H1 (cell line): ENCODE results near the gene RND3. TPM values are rescaled to one million over a fixed set of nuclear protein-coding genes. Genes with fewer than 3 reads are reported as not detected.

Experiments
- CTCF ChIA-PET: fragments of 300-600 bp; sonication (Branson Sonifier 250); formaldehyde crosslinking; loops from one replicate; lab custom pipeline; 2021; ENCODE audit not compliant: partially characterized antibody; lab: Charles Lee
- POLR2A ChIA-PET: fragments of 300-600 bp; sonication (Branson Sonifier 250); formaldehyde crosslinking; loops from one replicate; lab custom pipeline; 2021; ENCODE audit warnings: inconsistent platforms; ENCODE audit not compliant: partially characterized antibody; lab: Charles Lee
- DNase-seq, 2 experiments: peaks; one replicate each; pipeline versions ENCODE4 v3.0.0 to v3.0.0-alpha.2; 2010 to 2022; ENCODE audit warnings: low spot score in 2 of 2, low read depth in 1 of 2, mixed read lengths in 1 of 2
- FAIRE-seq: peaks from 2 replicates; lab custom pipeline; 2011; peaks lifted over from hg19 to GRCh38; lab: Jason Lieb, UNC
- H2AFZ ChIP-seq: 2 replicates; pipeline ENCODE4 v1.8.1; 2012; ENCODE audit warnings: low read length, inconsistent platforms
- H2AK5ac ChIP-seq: 2 replicates; pipeline ENCODE4 v1.6.1; 2013; ENCODE audit warnings: low read depth, low read length
- H2BK120ac ChIP-seq: replicated peaks from 2 replicates; pipeline ENCODE3; 2013; ENCODE audit warnings: low read depth, low read length, inconsistent platforms
- H2BK12ac ChIP-seq: 2 replicates; pipeline ENCODE4 v1.6.1; 2013; ENCODE audit warnings: low read depth, low read length
- H2BK15ac ChIP-seq: 2 replicates; pipeline ENCODE4 v1.6.1; 2013; ENCODE audit warnings: low read length
- H2BK20ac ChIP-seq: 2 replicates; pipeline ENCODE4 v1.6.1; 2013; ENCODE audit warnings: low read length
- H2BK5ac ChIP-seq: 2 replicates; pipeline ENCODE4 v1.6.1; 2013; ENCODE audit warnings: low read depth, low read length
- H3K14ac ChIP-seq: 2 replicates; pipeline ENCODE4 v1.6.1; 2013; ENCODE audit warnings: inconsistent platforms; ENCODE audit not compliant: insufficient read length
- H3K18ac ChIP-seq: 2 replicates; pipeline ENCODE4 v1.6.1; 2013; ENCODE audit warnings: low read length; ENCODE audit errors: extremely low read depth
- H3K23ac ChIP-seq: 2 replicates; pipeline ENCODE4 v1.6.1; 2013; ENCODE audit warnings: inconsistent platforms; ENCODE audit not compliant: insufficient read length
- H3K23me2 ChIP-seq: 2 replicates; pipeline ENCODE4 v1.6.1; 2013; ENCODE audit warnings: low read depth, low read length
- H3K27ac ChIP-seq: 2 replicates; pipeline ENCODE4 v1.6.1; 2011; ENCODE audit warnings: low read depth, low read length, inconsistent platforms
- H3K27me3 ChIP-seq, 4 experiments: replicated peaks in 1 of 4; 1 replicate in 1 of 4; 2 replicates in 3 of 4; pipeline versions ENCODE4 v1.6.1 to v1.8.1; 2011 to 2013; ENCODE audit warnings: low read length in 3 of 4, mild to moderate bottlenecking in 3 of 4, inconsistent platforms in 2 of 4, mixed read lengths in 2 of 4, moderate library complexity in 1 of 4; ENCODE audit not compliant: control insufficient read depth in 3 of 4, insufficient read depth in 3 of 4; ENCODE audit errors: extremely low read depth in 1 of 4
- H3K36me3 ChIP-seq, 4 experiments: 2 replicates each; pipeline versions ENCODE4 v1.6.1 to v1.8.1; 2011 to 2013; ENCODE audit warnings: mild to moderate bottlenecking in 4 of 4, low read length in 3 of 4, moderate library complexity in 2 of 4, control low read depth in 1 of 4, inconsistent platforms in 1 of 4; ENCODE audit not compliant: insufficient read depth in 4 of 4, control insufficient read depth in 2 of 4
- H3K4ac ChIP-seq: replicated peaks from 2 replicates; pipeline ENCODE3; 2013; ENCODE audit warnings: low read length, low read depth, mixed read lengths, inconsistent platforms; ENCODE audit not compliant: insufficient read length
- H3K4me1 ChIP-seq, 4 experiments: replicated peaks in 1 of 4; 1 replicate in 1 of 4; 2 replicates in 3 of 4; pipeline versions ENCODE4 v1.6.1 to v1.8.1; 2011 to 2013; ENCODE audit warnings: low read length in 3 of 4, inconsistent platforms in 2 of 4, mixed read lengths in 1 of 4; ENCODE audit not compliant: insufficient read depth in 4 of 4, control insufficient read depth in 3 of 4
- H3K4me2 ChIP-seq, 2 experiments: 2 replicates each; pipeline versions ENCODE4 v1.6.1 to v1.8.1; 2011 to 2013; ENCODE audit warnings: low read depth in 2 of 2, low read length in 2 of 2, control low read depth in 1 of 2, inconsistent platforms in 1 of 2, mild to moderate bottlenecking in 1 of 2; ENCODE audit not compliant: insufficient read depth in 1 of 2
- H3K4me3 ChIP-seq, 4 experiments: fragments of 200-600, 300-600 bp in 1 of 4; sonication (generic), shearing (Covaris generic), sonication (Bioruptor Twin) in 1 of 4; 2 replicates each; pipeline versions ENCODE4 v1.5.1 to v1.8.1; 2011 to 2016; ENCODE audit warnings: low read length in 4 of 4, low read depth in 3 of 4, control low read depth in 2 of 4, inconsistent platforms in 2 of 4, mild to moderate bottlenecking in 2 of 4, mixed read lengths in 1 of 4, moderate library complexity in 1 of 4; ENCODE audit not compliant: insufficient read depth in 2 of 4; ENCODE audit errors: extremely low read depth in 1 of 4
- H3K56ac ChIP-seq: replicated peaks from 2 replicates; pipeline ENCODE3; 2013; ENCODE audit warnings: low read depth, mild to moderate bottlenecking, mixed read lengths, low read length, inconsistent platforms; ENCODE audit not compliant: insufficient read length
- H3K79me1 ChIP-seq: 2 replicates; pipeline ENCODE4 v1.6.1; 2013; ENCODE audit warnings: low read depth, low read length, control low read depth
- H3K79me2 ChIP-seq, 2 experiments: 2 replicates each; pipeline versions ENCODE4 v1.6.1 to v1.8.1; 2012 to 2013; ENCODE audit warnings: low read length in 2 of 2, mild to moderate bottlenecking in 2 of 2, inconsistent platforms in 1 of 2; ENCODE audit not compliant: insufficient read depth in 2 of 2, control insufficient read depth in 1 of 2
- H3K9ac ChIP-seq, 4 experiments: replicated peaks in 1 of 4; 1 replicate in 1 of 4; 2 replicates in 3 of 4; pipeline versions ENCODE4 v1.6.1 to v1.8.1; 2011 to 2013; ENCODE audit warnings: low read depth in 3 of 4, low read length in 3 of 4, control low read depth in 2 of 4, mild to moderate bottlenecking in 2 of 4, moderate library complexity in 2 of 4, inconsistent platforms in 1 of 4; ENCODE audit errors: extremely low read depth in 1 of 4
- H3K9me3 ChIP-seq, 2 experiments: 2 replicates each; pipeline versions ENCODE4 v1.6.1 to v1.8.1; 2012 to 2013; ENCODE audit warnings: mild to moderate bottlenecking in 2 of 2, moderate library complexity in 2 of 2, control low read depth in 1 of 2, inconsistent platforms in 1 of 2, low read depth in 1 of 2, low read length in 1 of 2, mixed read lengths in 1 of 2; ENCODE audit not compliant: insufficient read depth in 2 of 2
- H4K20me1 ChIP-seq, 2 experiments: replicated peaks in 1 of 2; 2 replicates each; pipeline versions ENCODE3 to v1.8.1; 2011 to 2013; ENCODE audit warnings: inconsistent platforms in 2 of 2, low read length in 2 of 2, mild to moderate bottlenecking in 1 of 2; ENCODE audit not compliant: insufficient read depth in 2 of 2, control insufficient read depth in 1 of 2
- H4K5ac ChIP-seq: 2 replicates; pipeline ENCODE4 v1.6.1; 2013; ENCODE audit warnings: low read length, low read depth, mixed read lengths, inconsistent platforms; ENCODE audit not compliant: insufficient read length
- H4K8ac ChIP-seq: 2 replicates; pipeline ENCODE4 v1.8.0; 2013; ENCODE audit warnings: mild to moderate bottlenecking, moderate library complexity, low read length, inconsistent platforms; ENCODE audit not compliant: insufficient read depth; ENCODE audit errors: extremely low read depth
- H4K91ac ChIP-seq: replicated peaks from 2 replicates; pipeline ENCODE3; 2013; ENCODE audit warnings: low read length, mixed read lengths, inconsistent platforms; ENCODE audit not compliant: insufficient read length
- ASH2L ChIP-seq: fragments of 200-600, 300-600 bp; sonication (generic); IDR thresholded peaks from one replicate; pipeline ENCODE4 v1.7.1; 2017; ENCODE audit warnings: low read length
- CREB1 ChIP-seq: IDR thresholded peaks from 2 replicates; pipeline ENCODE4 v1.6.1; 2012; ENCODE audit warnings: inconsistent platforms
- CTBP2 ChIP-seq: IDR thresholded peaks from 2 replicates; pipeline ENCODE4 v1.7.0; 2011; ENCODE audit warnings: borderline replicate concordance, mild to moderate bottlenecking, moderate library complexity, mixed read lengths, low read length; ENCODE audit not compliant: insufficient read depth, insufficient read length
- JUN ChIP-seq: IDR thresholded peaks from 2 replicates; pipeline ENCODE4 v1.6.1; 2011; ENCODE audit warnings: low read depth, mild to moderate bottlenecking, improper control_type of control experiment, low read length
- POU5F1 ChIP-seq: IDR thresholded peaks from 2 replicates; pipeline ENCODE4 v1.6.1; 2011; ENCODE audit warnings: low read depth, mild to moderate bottlenecking, low read length, moderate library complexity
- SAP30 ChIP-seq: fragments of 300-600 bp; sonication (generic); IDR thresholded peaks from 2 replicates; pipeline ENCODE4 v1.7.1; 2012; ENCODE audit warnings: low read length, moderate library complexity, mild to moderate bottlenecking, inconsistent platforms; ENCODE audit not compliant: insufficient read depth, insufficient replicate concordance
- WGBS, 2 experiments: shearing (Covaris generic) in 1 of 2; methylation state at CpG; one replicate each; pipeline versions ENCODE4 v1.1.6 to v1.1.7; 2013 to 2015; ENCODE audit warnings: low lambda C conversion rate in 2 of 2, mixed read lengths in 2 of 2, inconsistent platforms in 1 of 2, low coverage in 1 of 2, missing lambda C conversion rate in 1 of 2; ENCODE audit not compliant: insufficient replicate concordance in 2 of 2, insufficient coverage in 1 of 2, insufficient read length in 1 of 2; ENCODE audit errors: extremely low coverage in 1 of 2, missing lambda C conversion rate in 1 of 2; 5-methylcytosine and 5-hydroxymethylcytosine counted together
- polyA plus RNA-seq, 7 experiments: library from polyadenylated mRNA; depleted of rRNA in 3 of 7; stranded (reverse) in 5 of 7; unstranded in 2 of 7; fragments of >200 nt in 5 of 7; fragments of 200-250 nt in 2 of 7; gene quantifications; 1 replicate in 5 of 7; 2 replicates in 1 of 7; 4 replicates in 1 of 7; pipeline versions ENCODE4 v1.2.1 to v1.2.3, GENCODE V29; 2011 to 2013; ENCODE audit warnings: missing spikeins in 2 of 7, mixed read lengths in 2 of 7
- total RNA-seq: library from RNA; stranded (reverse); fragmentation: NEBNext Ultra II Directional; extraction: Animal tissue kit (Norgen Biotek cat#: 25700); gene quantifications from 2 replicates; pipeline ENCODE4 v1.2.1, GENCODE V29; 2021
- TF ChIP-seq, protein P1 (sequence below): IDR thresholded peaks from 2 replicates; pipeline ENCODE4 v1.6.1; 2011; ENCODE audit warnings: low read depth, mild to moderate bottlenecking, low read length; ENCODE audit not compliant: insufficient read depth

The RND3 gene
- total and polyA plus RNA-seq, 2 of the 8 experiments (the other 6 are each of a cell fraction or from before 2014, with no cell fraction given): 12.2 to 25.6 TPM

GRCh38 chr2:150477347-150477746 lies 10.1 kb downstream of the RND3 start:
- Histone ChIP-seq H2BK120ac (no peak overlapping the region), H3K23ac (no peak overlapping the region), H2BK12ac (no peak overlapping the region), H3K4me2 (no peak overlapping the region; a peak in 1 of 4 replicates), H2BK5ac (no peak overlapping the region), H3K4ac (no peak overlapping the region), H3K4me3 (no peak overlapping the region), H4K91ac (no peak overlapping the region), H4K8ac (no peak overlapping the region), H3K27me3 (no peaks in the 10 kb centered on the region), H3K79me2 (peaks cover 13 to 95% of the 10 kb centered on the region in 2 experiments), H3K9me3 (no peaks in the 10 kb centered on the region), H3K56ac (no peak overlapping the region), H3K14ac (no peak overlapping the region), H3K23me2 (no peaks in the 10 kb centered on the region), H2BK15ac (no peak overlapping the region), H3K4me1 (peaks cover 0 to 9% (median 8%) of the 10 kb centered on the region in 4 experiments; a peak in 6 of 7 replicates), H4K20me1 (peaks cover 15 to 26% of the 10 kb centered on the region in 2 experiments), H2AK5ac (no peak overlapping the region), H2AFZ (no peak overlapping the region), H3K18ac (no peak overlapping the region), H3K9ac (no peak overlapping the region), H3K27ac (no peak overlapping the region), H2BK20ac (no peak overlapping the region), H3K79me1 (peaks cover 6% of the 10 kb centered on the region), H3K36me3 (peaks cover 2 to 27% (median 15%) of the 10 kb centered on the region in 4 experiments; a peak in 6 of 8 replicates), H4K5ac (no peak overlapping the region)
- WGBS, 2 experiments: 83% methylated on average over 3 of the region's 3 CpGs; no CpG with 5 or more reads in 1 of the 2 experiments
- no peak for DNase-seq
- no peak for FAIRE-seq
- ChIA-PET POLR2A (interaction anchor here (0.7 to 1.2 kb wide), 4 partner anchors 8 to 11 kb away, joined by 3 to 5 read pairs (median 3); no protein-coding TSS in a partner anchor), CTCF (interaction anchor here (0.8 kb wide), 1 partner anchor 71 kb away, joined by 4 read pairs; no protein-coding TSS in a partner anchor)
- TF ChIP-seq CREB1 (no peak), ASH2L (no peak), CTBP2 (no peak), SAP30 (no peak), POU5F1 (no peak), JUN (no peak)
- TF ChIP-seq, protein P1, sequence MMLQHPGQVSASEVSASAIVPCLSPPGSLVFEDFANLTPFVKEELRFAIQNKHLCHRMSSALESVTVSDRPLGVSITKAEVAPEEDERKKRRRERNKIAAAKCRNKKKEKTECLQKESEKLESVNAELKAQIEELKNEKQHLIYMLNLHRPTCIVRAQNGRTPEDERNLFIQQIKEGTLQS: no peak
